SH-SY5Y (cell line): ENCODE measurements around the gene THADA.

Experiments
- GATA2 ChIP-seq: IDR thresholded peaks from 2 replicates; pipeline ENCODE4 v1.6.1; 2011; ENCODE audit warnings: mild to moderate bottlenecking, low read depth, low read length
- GATA3 ChIP-seq: IDR thresholded peaks from 2 replicates; pipeline ENCODE4 v1.6.1; 2011; ENCODE audit warnings: low read depth, mild to moderate bottlenecking, low read length, moderate library complexity

GRCh38 chr2:43259512-43259911 is 336.3 kb downstream of the THADA start:
- no peak for TF ChIP-seq GATA2
- TF ChIP-seq GATA3 = no peak
